ENCODE measurements around the gene PRDX3.

PRDX3 gene

GRCh38 chr10:119210633-119211032, 32.0 kb upstream of the PRDX3 start:
- TF ChIP-seq CTCF (IDR thresholded peaks at IDR 0.05; ENCODE audit: borderline replicate concordance, insufficient read depth, low read depth, low read length), result no peak
- H3K4me3 ChIP-seq (ENCODE audit: low read depth, low read length), result no peak overlapping the region

- H3K4me3 ChIP-seq (ENCODE audit: low read depth, low read length), result peak overlapping the region; percentile 83
- no peak for TF ChIP-seq CTCF (IDR thresholded peaks at IDR 0.05; ENCODE audit: borderline replicate concordance, insufficient read depth, low read depth, low read length)
Measured at GRCh38 chr10:119209736-119210355, 31.2 kb upstream of the PRDX3 start.

- peak; percentile 87 for TF ChIP-seq CTCF (IDR thresholded peaks at IDR 0.05; ENCODE audit: borderline replicate concordance, insufficient read depth, low read depth, low read length)
Measured at GRCh38 chr10:119209035-119209735, 30.6 kb upstream of the PRDX3 start.

GRCh38 chr10:119208553-119208940, 29.9 kb upstream of the PRDX3 start:
- H3K4me3 ChIP-seq (ENCODE audit: low read depth, low read length), result peak overlapping the region; percentile 83
- no peak for TF ChIP-seq CTCF (IDR thresholded peaks at IDR 0.05; ENCODE audit: borderline replicate concordance, insufficient read depth, low read depth, low read length)

More at GRCh38 chr10:119209035-119209735, 30.6 kb upstream of the PRDX3 start:
- H3K4me3 ChIP-seq (ENCODE audit: low read depth, low read length), result peak overlapping the region; percentile 83

GRCh38 chr10:119207713-119208552, 29.3 kb upstream of the PRDX3 start:
- TF ChIP-seq CTCF (IDR thresholded peaks at IDR 0.05; ENCODE audit: borderline replicate concordance, insufficient read depth, low read depth, low read length), result no peak

GRCh38 chr10:119207366-119207666, 28.7 kb upstream of the PRDX3 start, which contains the start of gene GRK5:
Gene GRK5 (plus strand): TSS chr10:119207571. CDS start chr10:119207918, 347 bp downstream.
- peak within 1 kb of the TSS; percentile 83 for H3K4me3 ChIP-seq (ENCODE audit: low read depth, low read length)
- no peak for TF ChIP-seq CTCF (IDR thresholded peaks at IDR 0.05; ENCODE audit: borderline replicate concordance, insufficient read depth, low read depth, low read length)

More at GRCh38 chr10:119207713-119208552, 29.3 kb upstream of the PRDX3 start:
- H3K4me3 ChIP-seq (ENCODE audit: low read depth, low read length), result peak overlapping the region; percentile 83

Data from GM12875 (cell line).